Left lung (tissue), 10 donors: ENCODE data around the gene LMX1B. TPM values are rescaled to one million over a fixed set of nuclear protein-coding genes. Genes with fewer than 3 reads are reported as not detected.

Experiments used
- ATAC-seq: fragments of 200-7000 bp; cut with Tn5 transposase; one replicate; pipeline ENCODE4 v1.9.1; 2020; ENCODE audit warnings: moderate library complexity
- DNase-seq, 4 donors: peaks; one replicate each; pipeline ENCODE4 v3.0.0-alpha.2; 2013 to 2020
- H3K27ac ChIP-seq, 2 donors: fragments of 200-600 bp; sonication (generic) in 1 of 2; one replicate each; pipeline versions ENCODE4 v1.5.0 to v1.8.0; 2020 to 2021
- H3K27me3 ChIP-seq, 2 donors: fragments of 200-600 bp; sonication (generic) in 1 of 2; one replicate each; pipeline versions ENCODE4 v1.5.0 to v1.8.0; 2020 to 2021
- H3K36me3 ChIP-seq, 2 donors: fragments of 200-600 bp; sonication (generic) in 1 of 2; one replicate each; pipeline versions ENCODE4 v1.5.0 to v1.8.0; 2020 to 2021
- H3K4me1 ChIP-seq, 2 donors: fragments of 200-600 bp; one replicate each; pipeline ENCODE4 v1.8.0; 2021
- H3K4me3 ChIP-seq, 2 donors: fragments of 200-600 bp; sonication (generic) in 1 of 2; one replicate each; pipeline versions ENCODE4 v1.5.0 to v1.8.0; 2020 to 2021; ENCODE audit warnings: mild to moderate bottlenecking in 1 of 2
- H3K9me3 ChIP-seq, 2 donors: fragments of 200-600 bp; sonication (generic) in 1 of 2; one replicate each; pipeline versions ENCODE4 v1.5.0 to v1.8.0; 2020 to 2021
- intact Hi-C, 2 donors: fragments of 100-400 bp; cut with DNase I; formaldehyde crosslinking; loops; one replicate each; pipeline versions ENCODE4 v1.11.2 to v1.14.2; 2022
- polyA plus RNA-seq, 6 donors: library from polyadenylated mRNA; unstranded; fragments of 120-200 nt; gene quantifications; one replicate each; pipeline ENCODE4 v1.2.1, GENCODE V29; 2013; ENCODE audit not compliant: insufficient read length in 6 of 6
- total RNA-seq, 2 donors: library from RNA; stranded (reverse); fragmentation: NEBNext Ultra II Directional; extraction: Animal tissue kit (Norgen Biotek cat#: 25700); gene quantifications; one replicate each; pipeline ENCODE4 v1.2.1, GENCODE V29; 2021
- TF ChIP-seq, protein P1 (sequence below), 2 donors: fragments of 200-600 bp; sonication (generic) in 1 of 2; IDR thresholded peaks; one replicate each; pipeline versions ENCODE4 v1.5.0 to v1.8.0; 2021; ENCODE audit warnings: antibody characterized with exemption in 2 of 2
- donor health status: DM: no; HTN: yes; CAD: no.
- donor health status: DM: no; HTN: no; CAD: no.

LMX1B gene
- total and polyA plus RNA-seq, 8 donors: 0.05 to 0.31 (median 0.20) TPM; not detected in 1

DNA sequence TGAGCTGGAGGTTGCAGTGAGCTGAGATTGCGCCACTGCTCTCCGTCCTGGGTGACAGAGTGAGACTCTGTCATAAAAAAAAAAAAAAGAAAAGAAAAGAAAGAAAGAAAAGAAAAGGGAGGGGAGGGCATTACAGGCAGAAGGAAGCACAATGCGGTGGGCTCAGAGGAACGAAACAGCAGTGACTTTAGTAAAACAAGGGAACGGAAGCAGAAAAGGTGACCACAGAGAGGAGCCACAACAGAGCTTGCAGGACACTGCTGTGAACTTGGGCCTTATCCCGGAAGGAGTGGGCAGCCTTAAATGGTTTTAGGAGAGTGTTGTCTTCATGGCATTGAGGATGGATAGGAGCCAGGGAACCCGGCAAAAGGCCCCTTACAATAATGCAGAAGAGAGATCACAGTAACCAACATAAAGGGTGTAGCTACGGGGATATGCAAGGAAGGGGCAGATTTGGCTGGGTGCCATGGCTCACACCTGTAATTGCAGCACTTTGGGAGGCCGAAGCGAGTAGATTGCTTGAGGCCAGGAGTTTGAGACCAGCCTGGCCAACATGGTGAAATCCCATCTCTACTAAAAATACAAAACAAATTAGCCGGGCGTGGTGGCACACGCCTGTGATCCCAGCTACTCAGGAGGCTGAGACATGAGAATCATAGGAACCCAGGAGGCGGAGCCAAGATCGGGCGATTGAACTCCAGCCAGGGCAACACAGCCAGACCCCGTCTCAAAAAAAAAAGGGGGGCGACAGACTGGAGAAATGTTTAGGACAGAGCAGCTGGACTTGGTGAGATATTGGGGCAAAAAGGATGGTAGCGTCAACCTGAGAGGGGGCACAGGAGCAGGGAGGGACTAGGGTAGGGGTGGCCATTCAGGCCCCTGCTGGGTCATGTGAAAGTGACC, 107.2 kb downstream of the LMX1B start:
- intact Hi-C loops: no loop called here
- peaks cover 0 to 80% of the 10 kb centered on the region in 2 donors for H3K27me3 ChIP-seq

DNA sequence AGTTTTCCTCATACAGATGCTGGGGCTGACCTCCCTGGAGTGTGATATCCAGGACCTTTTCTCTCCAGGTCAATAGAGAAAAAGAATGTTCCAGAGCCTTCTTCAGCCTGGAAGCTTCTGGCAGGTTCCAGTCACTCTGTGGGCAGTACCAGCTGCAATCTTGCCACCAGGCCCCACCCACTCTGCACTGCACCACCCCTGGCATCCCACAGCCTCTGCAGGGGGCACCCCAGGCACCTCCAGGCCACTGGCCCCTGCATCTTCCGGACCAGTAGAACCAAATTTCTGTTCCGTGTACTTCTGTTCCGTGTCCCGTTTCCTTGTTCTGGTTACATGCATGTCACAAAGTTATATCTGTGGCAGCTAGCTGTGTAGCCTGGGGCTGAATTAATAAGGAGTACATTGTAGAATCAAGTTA, 107.8 kb downstream of the LMX1B start:
- H3K27ac ChIP-seq: no peak overlapping the region
- no peaks in the 10 kb centered on the region for H3K36me3 ChIP-seq
- H3K27me3 ChIP-seq: peaks cover 0 to 84% of the 10 kb centered on the region in 2 donors
- ATAC-seq (no peak), DNase-seq (no peak)
- peaks cover 3 to 38% of the 10 kb centered on the region in 2 donors for H3K4me1 ChIP-seq
- intact Hi-C loops: no loop called here
- H3K4me3 ChIP-seq: no peak overlapping the region
- no peaks in the 10 kb centered on the region for H3K9me3 ChIP-seq
- TF ChIP-seq, protein P1, sequence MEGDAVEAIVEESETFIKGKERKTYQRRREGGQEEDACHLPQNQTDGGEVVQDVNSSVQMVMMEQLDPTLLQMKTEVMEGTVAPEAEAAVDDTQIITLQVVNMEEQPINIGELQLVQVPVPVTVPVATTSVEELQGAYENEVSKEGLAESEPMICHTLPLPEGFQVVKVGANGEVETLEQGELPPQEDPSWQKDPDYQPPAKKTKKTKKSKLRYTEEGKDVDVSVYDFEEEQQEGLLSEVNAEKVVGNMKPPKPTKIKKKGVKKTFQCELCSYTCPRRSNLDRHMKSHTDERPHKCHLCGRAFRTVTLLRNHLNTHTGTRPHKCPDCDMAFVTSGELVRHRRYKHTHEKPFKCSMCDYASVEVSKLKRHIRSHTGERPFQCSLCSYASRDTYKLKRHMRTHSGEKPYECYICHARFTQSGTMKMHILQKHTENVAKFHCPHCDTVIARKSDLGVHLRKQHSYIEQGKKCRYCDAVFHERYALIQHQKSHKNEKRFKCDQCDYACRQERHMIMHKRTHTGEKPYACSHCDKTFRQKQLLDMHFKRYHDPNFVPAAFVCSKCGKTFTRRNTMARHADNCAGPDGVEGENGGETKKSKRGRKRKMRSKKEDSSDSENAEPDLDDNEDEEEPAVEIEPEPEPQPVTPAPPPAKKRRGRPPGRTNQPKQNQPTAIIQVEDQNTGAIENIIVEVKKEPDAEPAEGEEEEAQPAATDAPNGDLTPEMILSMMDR (IDR thresholded peaks at IDR 0.05): no peak

More for the DNA sequence above, 107.2 kb downstream of the LMX1B start:
- peak overlapping the region in 1 of 2 donors; percentile 71 for H3K27ac ChIP-seq
- DNase-seq (no peak), ATAC-seq (no peak)
- no peak overlapping the region for H3K4me3 ChIP-seq
- TF ChIP-seq, protein P1 (IDR thresholded peaks at IDR 0.05): no peak
- peaks cover 3 to 38% of the 10 kb centered on the region in 2 donors for H3K4me1 ChIP-seq
- no peaks in the 10 kb centered on the region for H3K9me3 ChIP-seq
- H3K36me3 ChIP-seq: no peaks in the 10 kb centered on the region

GRCh38 chr9:126722252-126722921, 108.7 kb downstream of the LMX1B start:
- Histone ChIP-seq H3K9me3 (no peaks in the 10 kb centered on the region), H3K4me3 (peak overlapping the region; percentile 65 to 68), H3K27me3 (peaks cover 0 to 90% of the 10 kb centered on the region in 2 donors), H3K4me1 (peaks cover 3 to 38% of the 10 kb centered on the region in 2 donors), H3K36me3 (no peaks in the 10 kb centered on the region), H3K27ac (peak overlapping the region; percentile 75 to 83)
- DNase-seq: peak; percentile 62 to 94 (median 88)
- intact Hi-C loops: no loop called here
- ATAC-seq: peak; percentile 96
- TF ChIP-seq, protein P1 (IDR thresholded peaks at IDR 0.05): no peak

- H3K27me3 ChIP-seq: peaks cover 0 to 93% of the 10 kb centered on the region in 2 donors
- no peaks in the 10 kb centered on the region for H3K36me3 ChIP-seq
- intact Hi-C loops: no loop called here
- H3K4me3 ChIP-seq: peak overlapping the region; percentile 65 to 68
- DNase-seq (peak in 1 of 4 donors; percentile 85), ATAC-seq (peak; percentile 52)
- no peaks in the 10 kb centered on the region for H3K9me3 ChIP-seq
- H3K4me1 ChIP-seq: peaks cover 3 to 38% of the 10 kb centered on the region in 2 donors
- peak overlapping the region; percentile 75 to 83 for H3K27ac ChIP-seq
- TF ChIP-seq, protein P1 (IDR thresholded peaks at IDR 0.05): no peak
Measured at GRCh38 chr9:126722922-126723806, 109.4 kb downstream of the LMX1B start.
